WTC11 (cell line): ENCODE measurements around the gene NR2F6. TPM values are rescaled to one million over a fixed set of nuclear protein-coding genes. Genes with fewer than 3 reads are reported as not detected.

Source experiments
- ATAC-seq: fragments of 200-7000 bp; cut with Tn5 transposase; 2 replicates; pipeline ENCODE4 v1.10.0; 2021; ENCODE audit warnings: mild to moderate bottlenecking, moderate library complexity
- CTCF ChIA-PET: fragments of 300-600 bp; sonication (Branson Sonifier 250); formaldehyde crosslinking; loops from one replicate; lab custom pipeline; 2021; ENCODE audit warnings: antibody characterized with exemption; lab: Charles Lee
- POLR2A ChIA-PET: fragments of 350-600 bp; sonication (Branson Sonifier 250); formaldehyde crosslinking; loops from one replicate; lab custom pipeline; 2021; ENCODE audit warnings: antibody characterized with exemption; lab: Charles Lee
- DNase-seq: peaks from one replicate; pipeline ENCODE4 v3.0.0; 2021; ENCODE audit warnings: low spot score
- H3K27ac Mint-ChIP-seq: 2 replicates; pipeline ENCODE4 v1.8.0; 2021; ENCODE audit warnings: mixed read lengths
- H3K27me3 Mint-ChIP-seq: 2 replicates; pipeline ENCODE4 v1.8.0; 2021; ENCODE audit warnings: low read depth, mild to moderate bottlenecking, moderate library complexity, mixed read lengths
- H3K36me3 Mint-ChIP-seq: 2 replicates; pipeline ENCODE4 v1.8.0; 2021; ENCODE audit warnings: mixed read lengths
- H3K4me1 Mint-ChIP-seq: 2 replicates; pipeline ENCODE4 v1.8.0; 2022; ENCODE audit warnings: mixed read lengths
- H3K4me3 Mint-ChIP-seq: 2 replicates; pipeline ENCODE4 v1.8.0; 2021; ENCODE audit warnings: mild to moderate bottlenecking, moderate library complexity, mixed read lengths
- H3K9me3 Mint-ChIP-seq: 2 replicates; pipeline ENCODE4 v1.8.0; 2021; ENCODE audit warnings: mixed read lengths
- AR ChIP-seq: fragments of 250-450 bp; sonication (Bioruptor Pico); IDR thresholded peaks from 2 replicates; pipeline ENCODE4 v1.9.0; 2021; ENCODE audit warnings: mild to moderate bottlenecking
- CDX4 ChIP-seq: fragments of 250-450 bp; sonication (Bioruptor Pico); IDR thresholded peaks from 2 replicates; pipeline ENCODE4 v1.9.0; 2021; ENCODE audit warnings: moderate library complexity, mild to moderate bottlenecking, inconsistent platforms, borderline replicate concordance
- ELF4 ChIP-seq: sonication (generic); formaldehyde crosslinking; IDR thresholded peaks from 2 replicates; pipeline ENCODE4 v1.8.1; 2022; ENCODE audit warnings: low read depth, mild to moderate bottlenecking, moderate library complexity, missing genetic modification reagents
- FOXJ3 ChIP-seq: sonication (generic); formaldehyde crosslinking; IDR thresholded peaks from 2 replicates; pipeline ENCODE4 v1.9.0; 2021; ENCODE audit warnings: missing genetic modification reagents, mild to moderate bottlenecking, borderline replicate concordance
- HMGXB4 ChIP-seq: sonication (generic); formaldehyde crosslinking; IDR thresholded peaks from 2 replicates; pipeline ENCODE4 v1.8.1; 2023; ENCODE audit warnings: mild to moderate bottlenecking, moderate library complexity, missing genetic modification reagents
- PRDM15 ChIP-seq: sonication (generic); formaldehyde crosslinking; IDR thresholded peaks from 2 replicates; pipeline ENCODE4 v1.8.0; 2022; ENCODE audit warnings: missing genetic modification reagents
- RELA ChIP-seq: sonication (generic); formaldehyde crosslinking; IDR thresholded peaks from 2 replicates; pipeline ENCODE4 v1.8.1; 2022; ENCODE audit warnings: missing genetic modification reagents, mild to moderate bottlenecking, borderline replicate concordance
- SP1 ChIP-seq: sonication (generic); formaldehyde crosslinking; conservative IDR thresholded peaks from 2 replicates; pipeline ENCODE4 v1.8.1; 2022; ENCODE audit warnings: missing genetic modification reagents
- ZBTB43 ChIP-seq: sonication (generic); formaldehyde crosslinking; IDR thresholded peaks from 2 replicates; pipeline ENCODE4 v1.8.1; 2023; ENCODE audit warnings: mild to moderate bottlenecking, missing genetic modification reagents
- ZNF219 ChIP-seq: sonication (generic); formaldehyde crosslinking; IDR thresholded peaks from 2 replicates; pipeline ENCODE4 v1.8.0; 2023; ENCODE audit warnings: missing genetic modification reagents, mild to moderate bottlenecking, borderline replicate concordance
- total RNA-seq: library from RNA; stranded (reverse); gene quantifications from 3 replicates; pipeline ENCODE4 v1.2.3, GENCODE V29; 2021

NR2F6 gene
- total RNA-seq, 1 experiment from 2014 or later: 145 TPM

- H3K9me3 Mint-ChIP-seq: no peaks in the 10 kb centered on the region; the same call in 1 of the 2 replicates
- ATAC-seq (no peak), DNase-seq (no peak)
- CTCF ChIA-PET: interaction anchor here (0.6 to 3.0 kb wide), 15 partner anchors 11 to 230 kb away, joined by 3 to 11 read pairs (median 4); partner anchors contain the start of genes ANKLE1, DDA1, MRPL34 and USE1
- H3K4me1 Mint-ChIP-seq: peaks cover 20% of the 10 kb centered on the region
- peak overlapping the region; percentile 96 for H3K4me3 Mint-ChIP-seq
- no peaks in the 10 kb centered on the region for H3K27me3 Mint-ChIP-seq
- TF ChIP-seq SP1 (CRISPR knock-in tag) (no peak), HMGXB4 (CRISPR knock-in tag) (no peak), AR (CRISPR knock-in tag) (no peak), PRDM15 (CRISPR knock-in tag) (no peak)
- H3K27ac Mint-ChIP-seq: peak overlapping the region; percentile 92
- H3K36me3 Mint-ChIP-seq: peaks cover 16% of the 10 kb centered on the region
- POLR2A ChIA-PET: interaction anchor here (0.7 to 3.9 kb wide), 11 partner anchors 14 to 153 kb away, joined by 3 to 13 read pairs (median 5); partner anchors contain the start of genes ANKLE1, DDA1 and USE1
Observed at GRCh38 chr19:17266589-17266974, 20.9 kb upstream of the NR2F6 start.

GRCh38 chr19:17266026-17266425 is 20.3 kb upstream of the NR2F6 start:
- TF ChIP-seq RELA (CRISPR knock-in tag) (no peak), CDX4 (CRISPR knock-in tag) (no peak), ELF4 (CRISPR knock-in tag) (no peak), FOXJ3 (CRISPR knock-in tag) (no peak), ZBTB43 (no peak), ZNF219 (CRISPR knock-in tag) (no peak)
- TF ChIP-seq, all 79 proteins: peak for 0
- Mint-ChIP-seq H3K4me1 (peaks cover 21% of the 10 kb centered on the region), H3K36me3 (peaks cover 11% of the 10 kb centered on the region), H3K27me3 (no peaks in the 10 kb centered on the region), H3K27ac (no peak overlapping the region), H3K9me3 (no peaks in the 10 kb centered on the region; the same call in 1 of the 2 replicates), H3K4me3 (no peak overlapping the region)
- ChIA-PET CTCF (interaction anchor here (1.2 to 3.0 kb wide), 6 partner anchors 16 to 230 kb away, joined by 4 to 9 read pairs (median 6); partner anchors contain the start of genes ANKLE1, MRPL34 and USE1), POLR2A (interaction anchor here (1.0 to 3.9 kb wide), 4 partner anchors 18 to 67 kb away, joined by 3 to 11 read pairs (median 6); no protein-coding TSS in a partner anchor)
- DNase-seq (no peak), ATAC-seq (no peak)
